Ramos (cell line): ENCODE data around the gene CIB2.

ENCODE experiments used
- in situ Hi-C: fragments of 300-500 bp; cut with MboI; formaldehyde crosslinking; loops from one replicate; pipeline ENCODE4 v1.14.3; 2022; ENCODE audit warnings: low sequenced_read_pairs; ENCODE audit not compliant: unreplicated experiment

CIB2 gene

DNA sequence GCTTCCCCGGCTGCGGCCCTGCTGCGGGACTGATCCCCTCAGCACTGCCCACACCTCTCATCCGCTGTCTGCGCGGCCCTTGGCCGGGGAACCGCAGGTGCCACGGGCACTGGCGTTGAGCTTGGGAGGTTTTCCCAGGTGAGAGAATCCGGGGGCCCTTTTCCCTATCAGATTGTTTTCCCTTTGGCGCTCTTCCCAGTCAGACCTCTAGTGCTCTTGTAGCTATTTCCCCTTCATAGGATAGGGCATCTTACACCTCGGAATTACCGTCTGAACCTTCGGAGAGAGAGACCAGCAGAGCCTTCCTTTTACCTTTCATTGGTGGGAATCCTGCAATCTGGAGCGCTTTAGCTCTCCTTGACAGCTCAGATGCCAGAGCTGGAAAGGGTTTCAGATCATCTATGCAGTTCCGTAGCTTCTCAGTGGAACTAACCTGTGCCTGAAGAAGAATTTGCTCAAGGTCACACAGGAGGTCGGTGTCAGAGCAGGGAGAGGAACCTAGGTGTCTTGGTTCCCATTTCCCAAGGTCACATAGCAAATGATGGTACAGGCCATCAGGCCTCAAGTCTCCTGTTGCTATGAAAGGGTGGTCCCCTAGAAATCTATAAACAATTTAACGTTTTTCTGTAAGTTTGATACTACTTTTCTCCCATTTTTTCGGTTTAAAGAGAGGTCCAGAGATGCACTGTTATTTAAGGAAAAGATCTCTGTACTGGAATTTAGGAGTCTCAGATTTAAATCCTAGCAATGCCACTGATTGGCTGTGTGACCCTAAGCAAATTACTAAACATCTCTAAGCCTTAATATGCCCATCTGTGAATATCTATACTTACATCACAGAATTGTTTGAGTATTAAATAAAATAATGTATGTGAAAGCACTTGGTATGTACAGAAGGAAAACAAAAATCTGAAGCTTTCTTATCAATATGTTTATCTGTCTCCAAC lies 18.8 kb upstream of the CIB2 start:
- in situ Hi-C loops: no loop called here

DNA sequence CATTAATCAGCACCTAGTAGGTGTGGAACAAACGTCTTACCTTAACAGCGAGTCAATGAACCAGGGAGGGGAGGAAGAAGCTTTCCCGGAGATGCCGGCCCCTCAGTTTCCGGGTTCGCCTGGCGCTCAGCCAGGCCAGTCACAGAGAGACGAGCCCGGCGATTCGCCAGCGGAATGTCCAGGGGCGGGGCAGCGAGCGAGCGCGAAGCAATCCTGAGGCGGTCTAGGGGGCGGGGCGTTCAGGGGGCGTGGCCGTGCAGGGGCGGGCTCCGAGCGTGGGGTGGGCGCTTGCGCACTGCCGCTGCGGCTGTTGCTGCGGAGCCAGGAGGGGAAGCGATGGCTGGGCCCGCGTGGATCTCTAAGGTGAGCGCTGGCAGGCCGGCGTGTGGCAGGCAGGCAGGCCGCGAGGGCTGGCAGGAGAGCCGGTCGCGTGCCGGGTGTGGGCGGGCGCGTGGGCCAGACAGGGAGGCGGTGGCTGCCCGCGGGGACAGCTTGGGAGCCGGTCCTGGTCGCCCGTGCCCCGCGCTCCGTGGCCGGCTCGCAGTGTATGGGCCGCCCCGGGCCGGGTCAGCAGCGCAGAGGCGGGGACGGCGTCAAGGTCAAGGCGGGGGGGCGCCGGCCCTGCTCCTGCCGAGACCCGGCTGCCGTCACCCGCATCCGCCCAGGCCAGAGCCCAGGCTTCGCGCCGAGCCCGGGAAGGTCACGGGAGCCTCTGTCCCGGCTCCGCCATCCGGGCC lies 18.0 kb upstream of the CIB2 start, which contains the start of gene IDH3A:
Gene IDH3A, plus strand, starts transcription at position 295 of the 737 bp plus-strand sequence. Its CDS starts 42 bp downstream, at position 337.
- in situ Hi-C loops: no loop called here

DNA sequence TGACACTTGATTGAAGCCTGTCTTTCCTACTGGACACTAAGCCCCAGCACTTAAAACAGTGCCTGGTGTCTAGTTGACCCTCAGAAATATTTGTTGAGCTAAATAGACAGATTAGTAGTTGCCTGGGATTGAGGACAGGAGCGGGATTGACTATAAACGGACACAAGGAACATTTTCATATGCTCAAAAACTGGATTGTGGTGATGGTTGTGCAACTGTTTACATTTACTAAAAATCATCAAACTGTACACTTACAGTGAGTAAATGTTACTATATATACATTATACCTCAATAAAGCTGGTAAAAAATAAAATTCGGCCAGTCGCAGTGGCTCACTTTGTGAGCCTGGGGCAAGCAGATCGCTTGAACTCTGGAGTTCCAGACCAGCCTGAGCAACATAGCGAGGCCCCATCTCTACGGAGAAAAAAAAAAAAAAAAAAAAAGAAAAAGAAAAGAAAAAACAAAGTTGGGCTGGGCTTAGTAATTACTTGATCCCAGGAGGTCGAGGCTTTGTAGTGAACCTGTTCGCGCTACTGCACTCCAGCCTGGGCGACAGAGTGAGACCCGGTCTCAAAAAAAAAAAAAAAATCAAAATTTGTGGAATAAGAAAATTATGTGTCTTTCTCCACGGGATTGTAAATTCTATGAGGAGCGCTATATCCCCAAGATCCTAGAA lies 17.3 kb upstream of the CIB2 start:
- in situ Hi-C loops: no loop called here

DNA sequence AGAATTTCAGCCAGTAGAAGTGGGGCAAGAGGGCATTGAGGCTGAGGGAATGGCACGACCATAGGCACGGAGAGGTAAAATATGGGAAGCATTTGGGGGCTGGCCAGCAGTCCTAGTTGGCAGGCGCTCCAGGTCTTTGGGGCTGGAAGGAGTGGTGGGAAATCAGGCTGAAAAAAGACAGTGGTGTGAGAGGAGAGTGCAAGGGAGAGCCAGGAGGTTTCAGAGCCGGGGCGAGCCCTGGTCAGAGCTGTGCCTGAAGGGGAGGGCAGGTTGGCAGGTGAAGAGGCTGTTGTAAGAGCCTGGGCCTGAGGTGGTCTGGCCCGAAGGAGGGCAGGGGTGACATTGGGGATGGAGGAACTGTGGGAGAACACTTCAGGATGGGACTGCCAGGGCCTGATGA lies 16.3 kb upstream of the CIB2 start:
- in situ Hi-C loops: no loop called here

DNA sequence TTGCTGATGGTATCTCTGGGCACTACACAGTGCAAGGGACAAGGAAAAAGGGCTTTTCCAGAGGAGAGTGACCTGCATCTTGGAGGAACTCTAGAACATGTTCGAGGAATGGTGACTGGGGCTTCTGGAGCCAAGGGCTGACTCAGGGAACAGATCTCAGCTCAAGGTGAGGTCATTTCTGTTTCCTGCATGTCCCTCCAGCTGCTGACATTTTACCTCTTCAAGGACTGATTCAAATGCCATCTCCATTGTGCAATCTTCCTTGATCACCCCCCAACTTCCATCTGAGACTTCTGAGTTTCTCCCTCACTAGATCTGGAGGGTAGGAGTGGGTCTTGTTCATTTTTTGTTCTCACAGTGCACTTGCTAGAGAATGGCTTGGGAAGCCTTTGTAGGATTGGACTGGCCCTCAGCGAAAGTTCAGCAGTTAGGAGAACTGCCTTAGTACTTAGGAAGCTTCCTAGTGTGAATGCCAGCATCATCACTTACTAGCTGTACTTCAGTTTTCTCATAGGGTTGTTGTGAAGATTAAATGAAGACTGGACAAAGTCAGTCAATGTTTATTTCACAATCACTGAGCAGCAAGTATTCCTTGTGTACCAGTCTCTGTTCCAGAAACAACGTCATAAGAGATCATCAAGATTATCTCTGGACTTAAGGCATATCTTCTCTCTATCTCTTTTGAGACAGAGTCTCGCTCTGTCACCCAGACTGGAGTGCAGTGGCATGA lies 15.3 kb upstream of the CIB2 start:
- in situ Hi-C loops: no loop called here

DNA sequence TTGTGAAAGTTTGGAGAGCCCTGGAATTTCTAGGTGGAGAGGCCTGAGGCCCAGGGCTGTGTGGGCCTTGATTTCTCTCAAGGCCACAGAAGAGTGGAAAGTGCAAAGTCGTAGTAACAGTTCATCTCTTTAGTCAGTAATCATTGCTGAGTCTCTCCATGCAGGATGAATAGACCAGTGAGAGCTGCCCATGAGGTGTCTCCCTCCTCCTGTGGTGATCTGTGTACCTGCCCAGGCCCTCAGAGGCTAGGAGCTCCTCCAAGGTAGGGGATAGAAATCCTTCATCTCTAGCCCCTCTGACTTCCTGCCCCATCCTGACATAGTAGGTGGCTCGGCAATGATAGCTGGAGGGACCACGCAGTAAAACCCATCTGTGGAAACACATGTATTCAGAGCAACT lies 11.1 kb upstream of the CIB2 start:
- in situ Hi-C loops: no loop called here

DNA sequence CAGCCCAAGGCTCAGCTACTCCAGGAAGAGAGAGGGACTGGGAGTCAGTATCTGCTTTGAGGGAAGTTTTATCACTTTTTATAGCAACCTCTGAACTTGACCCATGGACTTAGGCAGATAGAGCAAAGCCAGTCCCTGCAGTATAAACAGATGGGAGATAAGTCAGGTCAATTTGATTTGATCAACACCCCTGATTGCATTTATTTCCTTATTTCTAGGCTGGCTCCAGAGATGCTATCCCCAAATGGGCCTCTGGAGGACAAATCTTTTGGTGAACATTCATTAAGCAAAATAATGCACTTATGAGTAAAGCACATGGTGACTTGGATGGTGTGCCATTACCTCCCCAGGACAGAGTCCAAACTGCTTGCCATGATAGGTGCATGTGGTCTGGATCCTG lies 9.0 kb upstream of the CIB2 start:
- in situ Hi-C loops: no loop called here

DNA sequence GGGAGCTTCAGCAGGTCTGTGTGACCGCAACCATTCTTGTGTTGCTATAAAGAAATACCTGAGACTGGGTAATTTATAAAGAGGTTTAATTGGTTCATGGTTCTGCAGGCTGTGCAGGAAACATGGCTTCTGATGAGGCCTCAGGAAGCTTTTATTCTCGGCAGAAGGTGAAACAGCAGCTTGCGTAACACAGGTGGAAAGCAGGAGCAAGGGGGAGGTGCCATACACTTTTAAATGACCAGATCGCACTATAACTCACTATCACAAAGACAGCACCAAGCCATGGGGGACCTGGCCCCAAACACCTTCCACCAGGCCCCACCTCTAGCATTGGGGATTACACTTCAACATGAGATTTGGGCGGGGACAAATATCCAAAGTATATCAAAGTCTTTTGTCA lies 8.3 kb upstream of the CIB2 start:
- in situ Hi-C loops: no loop called here

DNA sequence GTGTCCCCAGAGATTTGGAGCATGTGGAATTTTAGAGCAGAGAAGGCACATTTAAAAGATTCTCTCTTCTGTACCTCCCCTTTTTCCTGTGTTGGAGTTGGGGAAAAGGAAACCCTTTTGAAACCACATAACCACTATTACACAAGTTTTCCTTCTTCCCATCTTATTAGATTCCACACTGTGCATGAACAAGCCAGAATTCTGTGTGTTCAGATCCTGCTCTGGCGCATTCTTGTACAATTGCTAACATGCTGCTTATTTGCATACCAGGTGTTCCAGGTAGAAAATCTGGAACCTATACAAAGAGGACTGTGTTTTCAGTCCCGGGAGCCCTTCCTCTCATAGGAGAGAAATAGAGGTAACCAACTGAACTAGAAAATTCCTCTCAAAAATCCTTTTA lies 2.6 kb upstream of the CIB2 start:
- in situ Hi-C loops: no loop called here

DNA sequence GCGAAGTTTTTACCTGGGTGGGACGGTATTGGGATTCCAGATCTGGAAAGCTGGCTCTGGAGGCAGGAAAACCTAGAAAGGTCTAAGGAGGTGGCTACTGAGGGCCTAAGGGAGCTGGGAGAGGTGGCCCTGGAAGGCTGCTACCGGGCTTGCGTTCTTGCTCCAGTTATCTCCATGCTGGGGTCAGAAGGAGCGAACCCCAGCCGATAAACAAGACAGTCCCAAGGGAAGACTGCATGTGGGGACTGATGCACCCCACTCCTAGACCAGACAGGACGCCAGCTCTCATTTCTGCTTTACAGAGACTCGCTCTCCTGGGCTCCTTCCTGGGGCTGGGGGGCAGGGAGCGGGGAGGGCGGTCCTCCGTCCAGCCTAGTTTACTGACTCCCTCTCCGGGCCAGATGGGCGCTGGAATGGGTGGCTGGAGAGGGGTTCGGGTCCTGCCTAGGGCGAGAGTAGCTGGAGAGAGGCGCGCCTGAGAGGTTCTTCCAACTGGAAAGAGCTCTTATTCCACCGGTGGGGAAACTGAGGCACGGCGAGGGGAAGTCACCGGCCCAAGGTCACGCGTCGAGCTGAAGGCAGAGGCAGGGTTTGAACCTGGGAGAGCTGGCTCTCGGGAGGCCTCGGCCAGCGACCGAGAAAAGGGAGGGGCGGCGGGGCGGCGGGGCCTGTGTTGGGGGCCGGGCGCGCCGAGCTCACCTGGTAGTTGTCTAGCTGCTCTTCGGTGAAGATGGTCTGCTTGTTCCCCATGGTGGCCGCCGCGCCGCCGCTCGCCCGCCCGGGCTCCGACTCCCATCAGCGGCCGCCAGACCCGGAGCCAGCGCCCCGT lies 565 bp downstream of the CIB2 start:
- in situ Hi-C loops: no loop called here

DNA sequence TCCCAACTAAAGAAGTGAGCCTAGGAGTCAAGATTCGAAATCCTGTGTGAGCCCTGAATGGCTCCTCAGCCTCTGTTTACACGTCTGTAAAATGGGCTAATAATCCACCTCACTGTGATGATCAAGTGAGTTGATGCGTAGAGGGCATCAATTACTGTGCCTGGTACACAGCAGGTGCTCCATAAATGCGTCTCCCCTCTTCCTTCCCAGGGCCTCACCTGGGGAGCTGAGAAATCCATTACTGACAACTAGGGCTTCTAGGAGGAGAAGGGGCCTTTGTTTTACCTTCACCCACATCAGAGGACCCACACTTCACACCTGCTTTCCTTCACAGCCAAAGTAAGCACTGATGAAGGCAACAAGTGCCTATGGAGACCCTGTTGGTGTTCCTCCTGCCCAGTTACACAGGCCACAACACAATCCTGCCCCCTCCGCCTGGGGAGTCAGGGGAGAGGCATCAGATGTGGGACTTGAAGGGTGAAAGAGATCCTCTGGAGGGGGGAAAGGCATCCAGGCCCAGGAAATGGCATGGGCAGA lies 1.4 kb downstream of the CIB2 start:
- in situ Hi-C loops: no loop called here

DNA sequence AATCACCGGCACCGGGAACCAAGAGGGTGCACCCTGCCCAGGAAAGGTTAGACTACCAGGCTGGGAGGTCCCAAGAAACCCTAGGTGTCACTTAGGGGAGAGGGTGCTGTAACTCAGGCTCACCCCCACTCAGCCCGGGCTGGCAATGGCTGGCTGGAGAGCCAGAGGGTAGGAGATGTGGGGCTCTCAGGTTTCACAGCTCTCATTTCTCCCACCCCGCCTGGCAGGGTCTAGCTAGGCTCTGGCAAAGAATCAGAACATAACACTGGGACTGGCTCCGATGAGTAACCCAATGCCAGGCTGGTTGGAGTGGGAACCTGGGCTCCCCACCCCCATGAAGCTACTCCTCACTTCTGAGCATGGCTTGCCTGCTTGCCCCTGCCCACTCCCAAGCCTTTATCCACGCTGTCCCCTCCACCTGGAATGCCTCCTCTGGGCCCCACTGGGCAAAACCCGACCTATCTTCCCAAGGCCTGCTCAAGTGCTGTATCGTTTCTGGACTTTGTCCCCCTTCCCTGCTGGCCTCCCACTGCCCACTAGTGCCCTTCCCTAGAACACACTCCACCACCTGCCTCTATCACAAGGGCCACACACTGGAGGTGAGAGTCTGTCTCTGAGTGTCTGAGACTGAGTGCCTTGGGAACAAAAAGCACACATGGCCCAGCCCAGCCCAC lies 2.0 kb downstream of the CIB2 start:
- in situ Hi-C loops: no loop called here

DNA sequence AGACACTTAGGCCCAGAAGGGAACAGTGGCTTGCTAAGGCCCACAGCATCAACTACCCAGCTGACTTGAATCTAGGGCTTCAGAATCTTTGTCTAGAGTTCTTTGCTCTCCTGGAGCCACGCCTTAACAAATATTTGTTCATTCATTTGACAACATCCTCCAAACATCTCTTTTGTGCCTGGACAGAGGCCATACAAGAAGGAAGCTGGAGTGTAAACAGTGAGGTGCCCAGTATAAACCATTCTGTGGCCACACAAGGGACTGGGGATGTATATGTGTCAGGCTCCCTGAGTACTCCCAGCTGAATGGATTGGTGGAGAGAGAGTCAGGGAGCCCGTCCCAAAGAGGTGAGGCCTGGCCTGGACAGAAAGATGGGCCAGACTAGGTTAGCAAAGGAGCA lies 3.4 kb downstream of the CIB2 start:
- in situ Hi-C loops: no loop called here

DNA sequence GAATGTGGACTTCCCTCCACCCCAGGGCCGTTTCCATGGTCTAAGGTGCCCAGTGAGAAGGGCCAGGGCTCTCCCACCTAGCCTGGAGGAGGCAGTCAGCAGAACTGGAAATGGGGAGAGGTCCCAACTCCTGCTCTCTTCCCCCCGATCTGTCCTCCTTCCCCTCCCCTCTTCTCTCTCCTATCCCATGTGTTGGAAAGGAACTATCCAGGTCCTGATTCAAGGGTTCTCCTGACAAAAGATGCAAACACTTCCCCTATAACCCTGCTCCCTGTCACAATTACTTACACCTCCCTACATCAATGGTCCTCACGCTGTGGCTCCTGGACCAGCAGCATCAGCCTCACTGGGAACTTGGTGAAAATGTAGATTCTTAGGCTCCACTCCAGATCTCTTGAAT lies 6.0 kb downstream of the CIB2 start:
- in situ Hi-C loops: no loop called here

DNA sequence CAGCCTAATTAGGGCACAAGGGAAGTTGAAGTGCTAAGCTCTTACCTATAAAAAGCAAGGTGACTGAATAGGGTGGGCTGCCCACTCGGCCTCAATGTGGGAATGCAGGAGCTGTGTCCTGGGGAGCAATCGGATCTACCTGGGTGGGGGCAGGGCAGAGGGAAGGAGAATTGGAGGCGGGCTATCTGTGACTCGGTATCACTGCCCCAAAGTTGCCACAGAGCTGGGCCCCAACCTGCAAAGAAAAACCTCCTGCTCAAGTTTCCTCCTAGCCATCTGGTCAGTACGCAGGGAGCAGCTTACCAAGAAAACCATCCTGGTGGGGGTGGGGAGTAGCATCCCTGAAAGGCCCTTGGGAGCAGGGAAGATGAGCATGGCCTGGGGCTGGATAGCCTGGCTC lies 10.7 kb downstream of the CIB2 start:
- in situ Hi-C loops: no loop called here

DNA sequence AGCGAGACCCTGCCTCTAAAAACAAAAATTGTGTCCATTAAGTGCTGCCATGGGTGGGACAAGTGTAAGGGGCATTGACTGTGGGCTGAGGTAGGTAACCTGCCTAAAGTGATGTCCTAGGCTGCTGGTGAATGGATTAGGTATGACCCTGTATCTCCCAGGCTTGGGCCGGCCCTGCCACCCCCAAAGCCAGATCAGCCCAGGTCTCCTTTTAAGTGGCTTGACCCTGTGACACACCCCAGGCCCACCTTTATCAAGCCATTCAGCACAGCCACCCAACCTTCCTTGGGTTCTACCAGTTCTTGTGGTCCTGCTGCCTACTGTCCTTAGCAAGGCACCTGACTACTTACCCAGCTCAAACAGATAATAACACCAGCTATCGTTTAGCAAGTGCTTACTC lies 18.7 kb downstream of the CIB2 start:
- in situ Hi-C loops: loop anchor here (5.0 kb wide), 2 partner anchors 85 to 125 kb away; no protein-coding TSS in a partner anchor

DNA sequence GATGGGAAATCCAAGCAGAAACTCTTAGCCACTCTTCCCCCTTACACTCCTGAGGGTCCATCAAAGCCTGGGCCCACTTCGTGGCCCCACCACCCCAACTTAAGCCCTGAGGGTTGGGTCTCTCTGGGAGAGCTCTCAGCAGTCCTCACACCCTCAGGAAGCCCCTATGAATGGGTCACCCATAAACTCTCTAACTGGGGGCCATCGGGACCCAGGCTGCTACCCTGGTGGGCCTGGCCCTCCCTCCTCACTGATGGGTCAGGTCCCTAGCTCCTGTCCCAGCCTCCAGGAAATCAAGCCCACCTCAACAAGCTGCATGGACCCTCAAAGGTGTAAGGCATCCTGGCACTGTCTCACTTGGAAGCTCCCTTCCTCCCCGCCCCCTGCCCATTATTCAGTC lies 19.5 kb downstream of the CIB2 start:
- in situ Hi-C loops: loop anchor here (5.0 kb wide), 2 partner anchors 86 to 126 kb away; no protein-coding TSS in a partner anchor

DNA sequence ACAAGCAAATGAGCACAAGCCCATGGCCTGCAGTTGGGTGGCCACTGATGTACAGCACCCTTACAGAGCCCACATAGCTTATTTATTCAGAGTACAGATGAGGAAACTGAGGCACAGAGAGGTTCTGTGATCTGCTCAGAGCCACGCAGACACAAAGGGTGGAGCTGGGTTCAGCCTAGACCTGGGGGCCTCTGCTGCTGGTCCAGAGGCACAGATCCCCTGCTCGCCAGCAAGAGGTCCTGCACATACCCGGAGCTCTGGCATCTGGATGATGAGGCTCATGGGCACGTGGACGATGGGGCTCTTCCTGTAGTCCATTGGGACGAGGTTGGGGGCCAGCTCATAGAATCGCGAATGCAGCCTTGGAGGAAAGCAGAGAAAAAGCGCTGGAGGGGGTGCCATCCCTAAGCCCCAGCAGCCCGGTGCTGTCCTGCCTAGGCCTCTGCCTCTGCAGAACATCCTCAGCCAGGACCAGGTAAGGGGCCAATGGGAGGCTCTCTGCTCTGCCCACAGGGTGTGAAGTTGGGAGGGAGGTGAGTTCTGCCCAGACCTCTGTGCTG lies 20.2 kb downstream of the CIB2 start:
- in situ Hi-C loops: loop anchor here (5.0 kb wide), 2 partner anchors 86 to 126 kb away; no protein-coding TSS in a partner anchor
